Stimulated activated CD8-positive, alpha-beta memory T cell treated with anti-CD3 and anti-CD28 coated beads, Interleukin-7, amount 100 ng/mL, for 24 hours (primary cell): ENCODE data around the gene CAMTA1.

Experiments used
- DNase-seq: peaks from one replicate; pipeline ENCODE4 v3.0.0-alpha.2; 2020; ENCODE audit warnings: low read depth

CAMTA1 gene

GRCh38 chr1:7477593-7477992 is 692.3 kb downstream of the CAMTA1 start:
- no peak for DNase-seq

DNA sequence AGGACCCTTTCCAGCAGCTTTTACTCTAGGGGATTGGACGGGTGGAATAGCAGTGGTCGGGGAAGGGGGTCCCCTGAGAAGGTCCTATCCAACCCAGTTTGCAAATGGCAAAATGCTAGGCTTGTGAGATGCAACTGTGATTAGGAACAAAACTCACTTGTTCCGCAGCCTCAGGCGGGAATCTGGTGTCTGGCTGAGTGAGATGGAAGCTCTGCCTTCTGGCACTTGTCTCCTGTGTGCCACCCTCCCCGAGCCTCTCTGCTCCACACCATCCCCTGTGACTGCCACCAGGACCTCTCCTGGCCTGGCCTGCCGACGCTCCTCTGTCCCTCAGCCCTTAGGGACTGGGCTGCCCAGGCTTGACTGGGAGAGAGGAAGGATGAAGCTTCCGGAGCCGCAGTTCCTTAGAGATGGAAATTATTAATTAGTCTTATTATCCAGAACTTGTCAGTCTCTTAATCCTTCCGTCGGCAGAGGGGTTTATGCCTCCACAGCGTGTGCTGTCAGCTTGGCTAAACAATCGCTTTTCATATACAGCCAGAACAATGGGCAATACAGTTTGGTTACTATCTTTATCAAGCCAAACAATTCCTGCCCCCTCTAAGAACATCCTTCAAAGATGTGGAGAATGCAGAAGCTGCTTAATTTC is 693.0 kb downstream of the CAMTA1 start:
- DNase-seq: no peak

DNA sequence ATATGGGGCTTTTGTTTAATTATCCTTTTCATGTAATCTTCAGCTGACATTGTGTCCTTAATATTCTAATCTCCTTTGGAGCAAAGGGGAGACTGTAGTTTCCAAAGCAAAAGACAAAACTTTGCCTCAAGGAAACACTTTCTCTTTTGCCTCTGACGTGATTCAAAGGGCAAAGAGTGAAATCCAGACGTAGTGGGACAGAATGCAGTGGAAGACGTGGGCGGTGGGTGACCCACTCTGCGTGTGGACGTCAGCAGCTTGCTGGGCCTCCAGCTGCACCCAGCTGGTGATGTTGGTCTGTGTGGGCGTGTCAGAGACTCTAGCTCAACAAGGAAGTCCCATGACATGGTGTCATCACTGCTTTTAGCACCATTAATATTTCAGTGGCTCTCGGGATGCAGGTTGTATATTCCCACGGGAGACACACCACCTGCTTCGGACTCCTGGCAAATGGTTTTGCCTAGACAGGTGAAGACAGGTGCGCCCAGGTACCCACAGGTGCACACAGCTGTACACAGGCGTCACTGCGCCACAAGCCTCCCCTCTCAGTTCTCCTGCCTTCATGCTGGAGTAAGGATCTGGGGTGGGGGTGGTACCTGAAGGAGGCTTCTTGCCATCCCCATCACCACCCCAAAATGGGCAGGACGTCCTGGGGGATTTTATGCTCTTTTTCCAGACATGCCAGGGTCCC is 693.7 kb downstream of the CAMTA1 start:
- no peak for DNase-seq

- DNase-seq: no peak
These were observed 694.3 kb downstream of the CAMTA1 start for GRCh38 chr1:7479571-7479970.

GRCh38 chr1:7481194-7481593 is 695.9 kb downstream of the CAMTA1 start:
- DNase-seq: no peak

DNA sequence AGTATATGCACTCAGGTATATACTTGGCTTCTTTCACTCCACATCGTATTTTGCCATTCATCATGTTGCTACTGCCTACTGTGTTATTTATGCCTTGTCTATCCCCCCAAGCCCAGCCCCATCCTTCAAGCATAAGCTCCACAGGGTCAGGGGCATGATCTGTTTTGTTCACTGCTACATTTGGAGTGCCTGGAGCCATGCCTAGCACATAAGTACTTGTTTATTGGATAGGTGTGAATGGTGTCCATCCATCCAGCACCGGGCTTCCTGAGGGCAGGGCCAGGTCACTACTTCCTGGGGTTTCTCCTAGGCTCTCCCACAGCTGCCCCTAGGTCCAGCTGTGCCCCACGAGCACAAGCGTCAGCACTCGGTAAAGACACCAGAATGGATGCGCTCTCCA is 696.8 kb downstream of the CAMTA1 start:
- DNase-seq: no peak

GRCh38 chr1:7482772-7483495 is 697.7 kb downstream of the CAMTA1 start:
- DNase-seq: no peak

DNA sequence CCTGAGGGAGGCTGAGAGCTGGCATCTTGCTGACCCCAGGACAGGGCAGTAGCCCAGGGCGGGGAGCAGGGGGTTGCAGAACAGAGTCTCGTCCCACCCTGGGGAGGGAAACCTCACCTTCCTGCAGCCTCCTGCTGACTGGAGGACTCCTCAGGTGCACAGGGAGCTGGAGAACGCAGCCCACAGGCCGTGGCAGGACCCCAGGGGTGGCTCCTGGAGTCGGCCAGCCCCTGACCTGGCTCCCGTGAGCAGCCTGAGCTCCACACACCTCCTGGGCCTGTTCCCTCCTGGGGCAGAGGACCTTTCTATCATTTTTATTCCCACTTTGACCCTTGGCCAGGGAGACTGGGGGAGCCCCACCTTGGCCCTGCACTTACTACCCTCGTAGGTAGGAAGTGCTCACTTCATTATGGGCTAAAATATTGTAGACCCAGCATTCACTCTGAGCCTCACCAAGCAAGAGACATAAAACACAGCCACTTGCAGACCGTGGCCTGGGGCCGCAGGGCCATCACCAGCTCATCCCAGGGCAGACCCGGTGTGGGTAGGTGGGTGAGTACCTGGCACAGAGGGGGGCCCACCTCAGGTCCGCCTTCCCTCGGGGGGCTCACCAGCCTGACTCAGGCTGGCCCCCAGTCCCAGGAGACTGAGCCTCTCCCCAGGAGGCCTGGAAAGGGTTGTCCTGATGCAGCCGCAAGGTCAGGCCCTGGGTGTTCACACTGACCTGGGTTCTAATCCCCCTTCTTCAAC is 698.6 kb downstream of the CAMTA1 start:
- DNase-seq: no peak

GRCh38 chr1:7485086-7485780 is 700.0 kb downstream of the CAMTA1 start:
- DNase-seq: no peak

DNA sequence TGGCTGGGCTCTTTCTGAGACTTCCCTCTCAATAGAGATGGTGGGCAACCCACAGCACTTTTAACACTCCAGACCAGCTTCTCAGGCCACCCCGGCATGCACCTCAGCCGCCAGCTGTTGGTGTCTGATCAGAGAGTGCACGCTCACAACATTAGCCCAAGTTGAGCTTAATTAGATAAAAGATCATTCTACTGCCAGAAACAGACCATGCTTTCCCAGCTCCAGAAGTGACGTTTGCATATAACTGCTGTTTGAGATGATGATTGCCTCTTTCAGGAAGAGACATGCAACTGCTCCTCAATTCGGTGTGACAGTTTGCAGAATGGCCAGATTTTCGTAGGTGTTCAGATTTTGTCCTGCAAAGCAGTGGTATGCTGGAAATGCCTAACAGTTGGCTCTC is 700.6 kb downstream of the CAMTA1 start:
- no peak for DNase-seq

GRCh38 chr1:7487766-7488474 is 702.7 kb downstream of the CAMTA1 start:
- no peak for DNase-seq

DNA sequence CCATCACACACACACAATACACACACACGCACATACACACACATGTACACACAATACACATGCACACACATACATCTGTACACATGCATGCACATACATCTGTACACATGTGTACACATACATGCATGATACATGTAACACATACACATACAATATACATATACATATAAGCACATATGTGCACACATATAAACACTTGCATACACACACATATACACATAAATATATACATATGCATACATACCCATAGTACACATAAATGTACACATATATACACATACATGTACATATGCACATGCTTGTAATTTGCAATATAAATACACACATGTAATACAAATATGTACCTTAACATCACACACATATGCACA is 703.2 kb downstream of the CAMTA1 start:
- no peak for DNase-seq

DNA sequence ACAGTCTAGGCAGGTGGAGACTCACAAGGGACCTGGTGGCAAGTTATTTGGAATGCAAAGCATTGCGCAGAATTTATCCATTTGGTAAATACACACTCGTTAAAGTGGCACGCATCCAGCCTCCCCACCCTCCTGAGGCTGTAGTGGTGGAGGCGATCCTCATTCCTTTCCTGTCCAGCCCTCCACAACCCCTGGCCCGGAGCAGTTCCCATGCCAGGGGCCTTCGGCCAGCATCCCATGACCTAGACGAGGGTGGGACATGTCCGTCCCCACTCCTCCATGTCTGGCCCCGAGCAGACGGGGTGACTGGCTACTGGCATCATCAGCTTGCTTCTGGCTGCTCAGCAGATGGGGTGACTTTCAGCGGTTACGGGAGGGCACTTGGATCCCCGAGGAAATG is 704.3 kb downstream of the CAMTA1 start:
- no peak for DNase-seq

- no peak for DNase-seq
These were observed 705.3 kb downstream of the CAMTA1 start for GRCh38 chr1:7490576-7490975.

DNA sequence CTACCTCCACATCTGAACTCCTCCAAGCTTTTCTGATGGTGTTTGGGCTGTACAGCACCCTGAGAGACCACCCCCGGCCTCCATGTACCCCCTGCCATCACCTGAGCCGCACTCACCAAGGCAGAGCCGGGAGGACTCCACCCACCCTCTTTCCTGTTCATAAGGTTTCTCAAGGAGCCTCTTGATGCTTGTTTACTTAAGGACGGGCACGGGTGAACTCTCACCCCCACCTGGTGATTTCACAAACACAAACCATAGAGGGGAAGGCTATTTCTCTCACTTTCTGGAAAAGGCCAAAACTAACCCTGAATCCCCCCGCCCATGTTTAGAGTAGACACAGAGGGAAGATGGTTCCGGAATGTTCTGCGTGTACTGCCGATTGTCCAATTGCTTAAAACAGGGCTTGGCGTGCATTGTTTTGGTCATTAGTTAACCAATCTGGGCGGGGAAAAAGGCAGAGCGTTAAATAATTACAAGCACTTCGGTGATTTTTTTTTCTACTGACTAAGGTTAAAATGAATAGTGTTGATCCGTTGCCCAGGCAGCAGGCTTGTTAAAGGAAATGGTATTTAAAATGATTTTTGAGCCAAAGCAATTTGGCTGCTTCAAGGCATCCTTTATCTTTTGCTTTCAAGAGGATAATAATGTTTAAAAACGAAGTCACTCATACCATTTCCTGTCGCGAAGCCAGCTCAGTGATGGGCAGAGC is 706.0 kb downstream of the CAMTA1 start:
- DNase-seq: no peak

GRCh38 chr1:7491818-7492173 is 706.5 kb downstream of the CAMTA1 start:
- DNase-seq: no peak

DNA sequence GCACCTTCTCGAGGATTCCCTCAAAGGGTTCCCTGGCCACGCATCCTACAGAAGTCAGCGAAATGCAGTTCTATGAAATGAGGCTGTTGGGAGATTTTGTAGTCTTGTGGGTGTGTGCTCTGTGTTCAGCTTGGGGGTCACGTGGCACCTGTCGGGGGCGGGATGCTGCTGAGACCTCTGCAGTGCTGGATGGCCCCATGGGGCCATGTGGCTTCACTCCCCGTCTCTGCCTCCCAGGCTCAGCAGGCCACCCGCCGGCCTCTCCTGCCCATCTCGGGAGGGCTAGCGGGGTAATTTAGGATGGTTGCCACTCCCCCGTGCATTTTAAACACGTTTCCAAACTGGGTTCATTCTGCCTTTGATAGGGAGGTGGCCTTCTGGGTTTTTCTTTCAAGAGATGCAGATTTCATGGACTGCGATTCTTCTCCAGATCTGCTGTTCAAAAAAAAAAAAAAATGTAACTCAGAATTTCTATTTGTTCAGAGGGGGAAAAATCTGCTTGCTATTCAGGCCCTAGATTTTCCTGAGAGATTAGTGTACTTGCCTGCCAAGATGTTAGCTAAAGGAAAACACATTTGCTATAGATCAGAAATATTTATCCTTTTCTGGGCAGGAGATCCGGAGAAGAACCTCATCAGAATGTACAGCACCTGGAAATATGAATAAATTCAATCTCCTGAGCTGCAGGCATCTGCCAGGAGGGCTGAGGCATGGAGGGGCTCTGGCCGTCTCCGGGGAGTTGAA is 708.6 kb downstream of the CAMTA1 start:
- DNase-seq: no peak

GRCh38 chr1:7495962-7496361 is 710.7 kb downstream of the CAMTA1 start:
- DNase-seq: no peak

- DNase-seq: no peak
These were observed 711.9 kb downstream of the CAMTA1 start for GRCh38 chr1:7497107-7497637.
